Activated naive CD4-positive, alpha-beta T cell treated with anti-CD3 and anti-CD28 coated beads for 36 hours (primary cell): ENCODE results near the gene EMX1. TPM values are rescaled to one million over a fixed set of nuclear protein-coding genes. Genes with fewer than 3 reads are reported as not detected.

ENCODE experiments used
- CTCF ChIA-PET: fragments of 350-600 bp; sonication (Branson Sonifier 250); formaldehyde crosslinking; loops from one replicate; lab custom pipeline; 2021; ENCODE audit warnings: antibody characterized with exemption; lab: Charles Lee
- DNase-seq: peaks from one replicate; pipeline ENCODE4 v3.0.0-alpha.2; 2020
- H3K27ac Mint-ChIP-seq: one replicate; pipeline ENCODE4 v1.8.0; 2021; ENCODE audit warnings: mild to moderate bottlenecking, mixed read lengths
- H3K27me3 Mint-ChIP-seq: one replicate; pipeline ENCODE4 v1.8.0; 2021; ENCODE audit warnings: low read depth, mixed read lengths
- H3K36me3 Mint-ChIP-seq: one replicate; pipeline ENCODE4 v1.8.0; 2021; ENCODE audit warnings: low read depth, mixed read lengths
- H3K4me1 Mint-ChIP-seq: one replicate; pipeline ENCODE4 v1.8.0; 2021; ENCODE audit warnings: low read depth, mixed read lengths
- H3K4me3 Mint-ChIP-seq: one replicate; pipeline ENCODE4 v1.8.0; 2021; ENCODE audit warnings: mild to moderate bottlenecking, moderate library complexity, mixed read lengths
- H3K9me3 Mint-ChIP-seq: one replicate; pipeline ENCODE4 v1.8.0; 2021; ENCODE audit warnings: mixed read lengths
- intact Hi-C: fragments of 100-400 bp; cut with micrococcal nuclease; formaldehyde crosslinking; loops from one replicate; pipeline ENCODE4 v1.15.1; 2023
- total RNA-seq, 2 experiments: library from RNA; stranded (reverse); gene quantifications; one replicate each; pipeline ENCODE4 v1.2.3, GENCODE V29; 2021

EMX1 gene
- not detected for total RNA-seq

DNA sequence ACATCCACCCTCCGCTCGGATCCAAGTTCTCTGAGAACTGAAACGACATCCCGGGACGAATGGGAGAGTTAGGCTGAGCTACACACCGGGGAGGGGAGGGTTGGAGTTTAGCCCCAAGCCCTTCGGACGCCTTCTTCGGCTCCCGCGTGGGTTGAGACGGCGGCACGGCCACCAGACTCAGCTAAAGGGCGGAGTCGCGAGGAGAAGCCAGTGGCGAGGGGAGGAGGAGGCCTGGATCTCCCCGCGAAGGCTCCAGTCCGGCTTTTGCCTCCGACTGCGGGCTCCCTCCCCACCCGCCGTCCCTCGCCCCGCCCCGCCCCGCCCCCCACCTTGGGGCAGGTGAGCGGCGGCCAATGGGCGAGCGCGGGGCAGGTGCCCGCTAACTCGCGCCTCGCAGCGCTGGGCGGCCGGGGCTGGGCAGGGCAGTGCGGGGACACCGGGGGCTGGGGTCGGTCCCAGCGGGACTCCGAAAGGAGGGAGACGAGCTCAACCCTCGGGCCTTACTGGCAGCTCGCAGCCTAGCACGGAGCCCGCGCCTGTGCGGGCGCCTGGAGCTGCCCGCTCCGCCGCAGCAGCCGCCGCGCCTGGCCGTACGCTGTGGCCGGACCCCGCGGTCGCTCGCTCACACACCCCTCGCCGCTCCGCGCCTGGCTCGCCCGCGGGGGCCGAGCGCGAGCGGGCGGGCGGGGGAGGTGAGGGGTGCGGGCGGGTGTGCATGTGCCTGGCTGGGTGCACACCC is at the start of gene EMX1:
TSS of gene EMX1 (plus strand) at position 382 of the 739 bp plus-strand sequence. CDS start at position 716, 334 bp downstream.
- H3K36me3 Mint-ChIP-seq = no peaks in the 10 kb centered on the region
- CTCF ChIA-PET = interaction anchor here (0.5 to 1.4 kb wide), 8 partner anchors 9 to 300 kb away, joined by 3 to 8 read pairs (median 3); partner anchors contain the start of gene SPR
- peaks cover 30% of the 10 kb centered on the region for H3K4me1 Mint-ChIP-seq
- no peak within 1 kb of the TSS for H3K27ac Mint-ChIP-seq
- intact Hi-C loops = loop anchor here (1.0 to 5.0 kb wide), 6 partner anchors 8 to 770 kb away; partner anchors contain the start of genes CYP26B1 and SFXN5
- no peaks in the 10 kb centered on the region for H3K9me3 Mint-ChIP-seq
- DNase-seq = peak; percentile 58
- peaks cover 71% of the 10 kb centered on the region for H3K27me3 Mint-ChIP-seq
- peak within 1 kb of the TSS; percentile 71 for H3K4me3 Mint-ChIP-seq

DNA sequence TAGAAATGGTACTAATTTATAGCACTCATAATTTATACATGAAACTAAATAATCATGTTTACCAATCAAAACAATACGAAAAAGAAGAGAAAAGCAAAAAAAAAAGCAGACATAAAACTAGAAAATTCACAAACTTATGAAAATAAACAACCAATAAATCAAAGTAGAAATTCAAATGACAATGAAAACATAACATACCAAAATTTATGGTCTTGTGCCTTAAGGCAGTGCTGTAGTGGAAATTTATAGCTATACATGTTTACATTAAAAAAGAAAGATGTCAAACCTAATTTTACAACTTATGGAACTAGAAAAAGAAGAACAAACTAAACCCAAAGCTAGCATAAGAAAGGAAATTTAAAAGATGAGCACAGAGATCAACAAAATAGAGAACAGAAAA is 46.3 kb upstream of the EMX1 start:
- H3K4me1 Mint-ChIP-seq = no peaks in the 10 kb centered on the region
- peaks cover 3% of the 10 kb centered on the region for H3K9me3 Mint-ChIP-seq
- H3K27me3 Mint-ChIP-seq = peaks cover 32% of the 10 kb centered on the region
- CTCF ChIA-PET = interaction anchor here (0.5 to 1.6 kb wide), 3 partner anchors 8 to 16 kb away, joined by 3 to 7 read pairs (median 3); partner anchors contain the start of gene SPR
- no peak overlapping the region for H3K4me3 Mint-ChIP-seq
- H3K36me3 Mint-ChIP-seq = no peaks in the 10 kb centered on the region
- H3K27ac Mint-ChIP-seq = no peak overlapping the region
- no peak for DNase-seq
- intact Hi-C loops = no loop called here

DNA sequence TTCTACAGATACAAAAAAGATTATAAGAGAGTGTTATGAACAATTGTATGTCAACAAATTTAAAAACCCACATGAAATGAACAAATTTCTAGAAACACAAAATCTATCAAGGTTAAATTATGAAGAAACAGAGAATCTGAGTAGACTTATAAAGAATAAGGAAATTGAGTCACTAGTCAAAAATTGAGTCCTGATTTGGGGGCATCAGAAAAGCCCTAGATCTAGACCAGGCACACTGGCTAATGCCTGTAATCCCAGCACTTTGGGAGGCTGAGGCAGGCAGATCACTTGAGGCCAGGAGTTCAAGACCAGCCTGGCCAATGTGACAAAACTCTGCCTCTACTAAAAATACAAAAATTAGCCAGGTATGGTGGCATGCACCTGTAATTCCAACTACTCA is 45.4 kb upstream of the EMX1 start:
- H3K27me3 Mint-ChIP-seq = peaks cover 30% of the 10 kb centered on the region
- DNase-seq = no peak

DNA sequence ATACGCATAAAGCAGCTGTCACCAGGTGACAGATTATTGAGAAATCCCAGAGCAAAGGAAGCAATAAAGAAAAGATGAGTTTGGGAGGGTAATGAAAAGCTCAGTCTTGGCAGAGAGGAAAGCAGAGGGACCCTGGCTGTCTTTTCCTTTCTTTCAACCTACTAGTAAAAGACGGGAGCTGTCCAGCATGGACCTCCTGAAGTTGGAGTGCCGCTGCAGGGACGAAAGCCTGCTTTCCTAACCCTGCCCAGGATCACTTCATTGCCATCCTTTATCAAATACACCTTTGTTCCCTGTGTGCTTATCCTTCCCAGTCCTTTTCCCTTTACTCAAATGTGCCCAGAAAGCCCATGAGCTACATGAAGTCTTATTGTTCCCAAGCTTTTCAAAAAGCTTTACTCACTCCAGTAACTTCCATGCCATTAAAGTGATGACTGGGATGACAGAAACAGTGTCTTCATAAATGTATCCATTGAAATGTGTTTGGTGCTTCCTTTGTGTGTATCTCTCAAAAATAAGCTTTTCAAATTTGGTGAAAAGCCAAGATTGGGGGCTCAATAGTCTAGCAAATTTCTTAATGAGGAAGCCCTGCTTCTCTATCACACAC is 33.9 kb upstream of the EMX1 start:
- no peaks in the 10 kb centered on the region for H3K9me3 Mint-ChIP-seq
- CTCF ChIA-PET = interaction anchor here (0.6 to 1.7 kb wide), 2 partner anchors 20 to 114 kb away, joined by 3 to 6 read pairs; no protein-coding TSS in a partner anchor
- no peak overlapping the region for H3K4me3 Mint-ChIP-seq
- H3K4me1 Mint-ChIP-seq = peaks cover 3% of the 10 kb centered on the region
- intact Hi-C loops = loop anchor here (5.0 kb wide), 1 partner anchor 409 kb away; the partner anchor contains the start of gene EGR4
- no peak overlapping the region for H3K27ac Mint-ChIP-seq
- no peaks in the 10 kb centered on the region for H3K36me3 Mint-ChIP-seq
- peak; percentile 66 for DNase-seq
- peaks cover 52% of the 10 kb centered on the region for H3K27me3 Mint-ChIP-seq

More for the DNA sequence above, 45.4 kb upstream of the EMX1 start:
- H3K4me1 Mint-ChIP-seq = no peaks in the 10 kb centered on the region
- H3K9me3 Mint-ChIP-seq = peaks cover 3% of the 10 kb centered on the region
- H3K36me3 Mint-ChIP-seq = no peaks in the 10 kb centered on the region
- CTCF ChIA-PET = interaction anchor here (1.3 to 1.6 kb wide), 2 partner anchors 9 to 16 kb away, joined by 3 to 7 read pairs; partner anchors contain the start of gene SPR
- no peak overlapping the region for H3K27ac Mint-ChIP-seq
- intact Hi-C loops = no loop called here
- H3K4me3 Mint-ChIP-seq = no peak overlapping the region

DNA sequence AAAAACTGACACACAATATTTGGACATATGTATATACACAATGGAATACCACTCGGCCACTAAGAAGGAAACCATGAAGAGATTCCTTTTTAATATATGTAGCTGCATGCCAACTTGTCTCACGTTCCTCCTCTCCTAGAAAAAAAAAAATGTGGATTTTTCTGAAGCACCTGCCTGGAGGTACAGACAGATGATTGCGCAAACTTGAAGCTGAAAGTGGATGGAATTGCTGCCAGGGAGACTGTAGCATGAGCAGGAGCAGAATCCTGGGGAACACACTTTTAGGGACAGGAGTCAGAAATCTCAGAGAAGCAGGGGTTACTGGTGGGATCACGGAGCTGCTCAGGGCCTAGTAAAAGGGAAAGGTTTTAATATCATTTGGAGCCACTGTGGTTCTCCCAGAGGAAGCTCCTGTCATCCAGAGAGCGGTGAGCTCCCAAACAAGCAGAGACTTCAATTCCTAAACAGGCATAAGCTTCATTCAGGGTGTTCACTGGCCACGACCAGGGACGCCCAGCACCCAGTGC is 30.8 kb upstream of the EMX1 start:
- Mint-ChIP-seq H3K9me3 (no peaks in the 10 kb centered on the region), H3K4me3 (peak overlapping the region; percentile 60), H3K4me1 (peaks cover 6% of the 10 kb centered on the region), H3K27ac (no peak overlapping the region), H3K27me3 (peaks cover 67% of the 10 kb centered on the region), H3K36me3 (peaks cover 3% of the 10 kb centered on the region)
- CTCF ChIA-PET = interaction anchor here (0.7 to 3.1 kb wide), 18 partner anchors 9 to 297 kb away, joined by 3 to 19 read pairs (median 5); partner anchors contain the start of genes EMX1 and RAB11FIP5
- intact Hi-C loops = loop anchor here (1.0 kb wide), 2 partner anchors 22 to 115 kb away; no protein-coding TSS in a partner anchor
- DNase-seq = no peak

DNA sequence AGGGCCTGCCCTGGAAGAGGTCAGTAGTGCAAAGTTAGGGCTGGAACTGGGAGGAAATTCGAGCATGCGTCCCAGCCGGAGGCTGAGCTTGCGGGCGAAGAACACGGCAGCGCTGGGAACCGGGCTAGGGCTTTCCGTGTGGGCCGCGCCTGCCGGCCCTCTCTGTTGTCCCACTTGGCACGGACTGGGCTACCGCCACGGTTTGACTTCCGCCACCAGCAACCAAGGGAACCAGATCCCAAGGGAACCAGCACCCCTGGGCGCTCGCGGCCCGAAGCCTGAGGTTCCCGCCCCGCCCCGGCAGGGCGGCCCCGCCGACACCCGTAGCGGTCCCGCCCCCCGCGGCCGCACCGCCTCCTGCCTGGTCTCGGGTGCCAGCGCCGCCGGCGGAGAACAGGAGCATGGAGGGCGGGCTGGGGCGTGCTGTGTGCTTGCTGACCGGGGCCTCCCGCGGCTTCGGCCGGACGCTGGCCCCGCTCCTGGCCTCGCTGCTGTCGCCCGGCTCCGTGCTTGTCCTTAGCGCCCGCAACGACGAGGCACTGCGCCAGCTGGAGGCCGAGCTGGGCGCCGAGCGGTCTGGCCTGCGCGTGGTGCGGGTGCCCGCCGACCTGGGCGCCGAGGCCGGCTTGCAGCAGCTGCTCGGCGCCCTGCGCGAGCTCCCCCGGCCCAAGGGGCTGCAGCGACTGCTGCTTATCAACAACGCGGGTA is 30.1 kb upstream of the EMX1 start, which contains the start of gene SPR:
TSS of gene SPR (plus strand) at position 377 of the 708 bp plus-strand sequence. CDS start at position 402, 25 bp downstream.
- peaks cover 5% of the 10 kb centered on the region for H3K36me3 Mint-ChIP-seq
- intact Hi-C loops = loop anchor here (1.0 kb wide), 2 partner anchors 23 to 116 kb away; no protein-coding TSS in a partner anchor

DNA sequence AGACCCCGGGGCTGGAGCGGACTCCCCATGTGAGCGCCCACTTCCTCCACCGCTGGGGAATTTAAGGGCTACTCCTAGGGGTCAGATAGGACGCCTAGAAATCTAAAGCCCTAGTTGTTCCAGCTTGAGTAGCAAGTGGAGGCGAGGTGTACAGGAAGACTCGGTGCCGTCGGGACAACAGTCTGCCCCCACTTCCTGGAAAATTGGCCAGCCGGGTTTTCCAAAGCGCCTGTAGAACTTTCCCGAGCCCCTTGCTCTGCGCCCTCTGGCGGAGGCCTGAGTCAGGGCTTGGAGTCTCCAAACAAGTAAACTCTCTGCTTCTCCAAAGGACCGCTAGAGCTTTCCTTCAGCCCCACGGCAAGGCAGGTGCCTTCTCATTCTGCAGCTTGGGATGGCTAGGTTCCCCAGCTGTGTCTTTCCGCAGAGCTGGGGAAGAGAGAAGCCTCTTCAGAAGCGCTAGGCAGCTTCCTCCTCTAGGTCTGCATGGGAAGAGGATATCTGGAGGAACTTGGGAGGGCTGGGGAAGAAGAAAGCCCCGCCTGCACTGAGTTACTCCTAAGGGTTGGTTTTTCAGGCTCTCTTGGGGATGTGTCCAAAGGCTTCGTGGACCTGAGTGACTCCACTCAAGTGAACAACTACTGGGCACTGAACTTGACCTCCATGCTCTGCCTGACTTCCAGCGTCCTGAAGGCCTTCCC is 29.4 kb upstream of the EMX1 start:
- DNase-seq = peak; percentile 76
- Mint-ChIP-seq H3K27ac (no peak overlapping the region), H3K27me3 (peaks cover 63% of the 10 kb centered on the region), H3K36me3 (peaks cover 5% of the 10 kb centered on the region), H3K9me3 (no peaks in the 10 kb centered on the region), H3K4me1 (peaks cover 6% of the 10 kb centered on the region), H3K4me3 (peak overlapping the region; percentile 76)
- CTCF ChIA-PET = interaction anchor here (0.6 to 3.1 kb wide), 27 partner anchors 8 to 348 kb away, joined by 3 to 19 read pairs (median 4); no protein-coding TSS in a partner anchor
- intact Hi-C loops = loop anchor here (1.0 kb wide), 2 partner anchors 24 to 117 kb away; no protein-coding TSS in a partner anchor

More for the DNA sequence above, 30.1 kb upstream of the EMX1 start, which contains the start of gene SPR:
- H3K27me3 Mint-ChIP-seq = peaks cover 67% of the 10 kb centered on the region
- no peak within 1 kb of the TSS for H3K27ac Mint-ChIP-seq
- H3K9me3 Mint-ChIP-seq = no peaks in the 10 kb centered on the region
- H3K4me1 Mint-ChIP-seq = peaks cover 6% of the 10 kb centered on the region
- CTCF ChIA-PET = interaction anchor here (0.6 to 3.1 kb wide), 32 partner anchors 9 to 349 kb away, joined by 3 to 19 read pairs (median 4); partner anchors contain the start of genes EMX1 and RAB11FIP5
- DNase-seq = peak; percentile 72
- H3K4me3 Mint-ChIP-seq = peak within 1 kb of the TSS; percentile 76

DNA sequence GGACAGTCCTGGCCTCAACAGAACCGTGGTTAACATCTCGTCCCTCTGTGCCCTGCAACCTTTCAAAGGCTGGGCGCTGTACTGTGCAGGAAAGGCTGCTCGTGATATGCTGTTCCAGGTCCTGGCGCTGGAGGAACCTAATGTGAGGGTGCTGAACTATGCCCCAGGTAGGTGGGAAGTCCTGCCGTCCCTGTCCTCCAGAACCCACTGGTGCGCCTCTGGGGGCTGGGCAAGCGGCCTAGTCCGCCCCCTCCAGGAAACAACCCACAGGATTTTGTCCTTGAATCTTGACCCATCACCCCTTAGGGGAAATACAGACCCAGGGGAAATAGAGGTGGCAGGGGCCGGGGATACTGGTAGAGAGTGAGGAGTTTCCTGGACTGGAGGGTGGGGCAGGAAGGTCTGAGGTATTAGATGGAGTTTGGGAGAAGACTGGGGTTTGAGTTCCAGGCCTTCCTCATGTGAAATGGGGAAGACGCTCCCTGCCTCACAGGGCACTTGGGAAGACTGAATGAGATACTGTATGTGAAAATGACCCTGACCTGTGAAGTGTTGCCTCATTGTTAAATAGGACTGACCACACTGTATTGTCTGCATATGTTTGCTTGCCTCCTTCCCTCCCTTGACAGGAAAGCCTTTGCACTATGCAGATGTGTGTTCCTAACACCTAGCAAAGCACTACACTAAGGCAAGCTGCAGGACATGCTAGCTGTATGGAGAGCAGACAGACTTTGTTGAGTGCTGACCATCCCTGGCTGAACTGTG is 28.7 kb upstream of the EMX1 start:
- peaks cover 6% of the 10 kb centered on the region for H3K4me1 Mint-ChIP-seq
- H3K9me3 Mint-ChIP-seq = no peaks in the 10 kb centered on the region
- H3K4me3 Mint-ChIP-seq = peak overlapping the region; percentile 76
- intact Hi-C loops = no loop called here
- H3K36me3 Mint-ChIP-seq = peaks cover 5% of the 10 kb centered on the region
- CTCF ChIA-PET = interaction anchor here (0.6 to 3.1 kb wide), 15 partner anchors 7 to 288 kb away, joined by 3 to 19 read pairs (median 4); no protein-coding TSS in a partner anchor
- H3K27ac Mint-ChIP-seq = no peak overlapping the region
- peaks cover 57% of the 10 kb centered on the region for H3K27me3 Mint-ChIP-seq
- DNase-seq = no peak

DNA sequence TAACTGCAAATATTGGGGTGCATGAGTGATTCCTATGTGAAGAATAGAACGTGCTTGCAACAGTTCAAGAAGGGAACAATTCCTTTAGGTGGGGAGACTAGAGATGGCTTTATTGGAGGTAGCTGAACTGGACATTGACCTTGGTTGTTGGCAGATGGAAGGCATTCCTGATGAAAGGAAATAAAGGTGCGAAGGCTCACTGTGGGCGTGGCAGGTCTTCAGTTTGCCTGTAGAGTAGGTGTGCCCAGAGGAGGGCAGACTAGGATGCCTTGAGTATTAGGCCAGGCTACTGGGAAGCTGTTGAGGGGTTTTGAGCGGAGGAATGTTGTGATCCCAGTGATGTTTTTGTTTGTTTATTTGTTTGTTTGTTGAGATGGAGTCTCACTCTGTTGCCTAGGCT is 27.3 kb upstream of the EMX1 start:
- H3K4me3 Mint-ChIP-seq = no peak overlapping the region
- H3K27me3 Mint-ChIP-seq = peaks cover 54% of the 10 kb centered on the region

DNA sequence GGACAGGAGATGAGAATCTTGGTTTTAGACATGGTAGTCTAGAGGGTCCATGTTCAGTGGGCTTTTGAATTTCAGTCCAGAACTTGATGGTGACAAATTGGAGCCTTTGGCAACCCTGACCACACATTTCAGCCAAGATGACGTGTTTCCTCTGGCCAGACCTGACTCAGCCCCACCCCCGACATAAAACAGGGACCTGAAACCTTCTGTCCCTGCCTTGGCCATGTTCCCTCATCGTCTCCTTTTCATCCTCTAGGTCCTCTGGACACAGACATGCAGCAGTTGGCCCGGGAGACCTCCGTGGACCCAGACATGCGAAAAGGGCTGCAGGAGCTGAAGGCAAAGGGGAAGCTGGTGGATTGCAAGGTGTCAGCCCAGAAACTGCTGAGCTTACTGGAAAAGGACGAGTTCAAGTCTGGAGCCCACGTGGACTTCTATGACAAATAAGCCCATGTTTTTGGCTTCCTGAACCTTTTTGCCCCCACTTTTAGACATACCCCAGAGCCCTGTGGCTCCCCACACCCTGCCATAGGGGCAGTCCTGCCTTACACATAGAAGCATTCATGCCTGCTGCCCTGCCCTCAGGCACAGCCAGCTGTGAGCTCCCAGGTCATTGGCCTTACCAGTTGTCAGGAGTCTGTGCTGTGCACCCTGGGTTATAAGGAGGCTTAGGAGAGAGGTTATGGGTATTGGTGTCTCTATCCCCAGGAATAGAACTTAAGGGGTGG is 26.1 kb upstream of the EMX1 start:
- Mint-ChIP-seq H3K9me3 (no peaks in the 10 kb centered on the region), H3K27ac (no peak overlapping the region), H3K36me3 (peaks cover 5% of the 10 kb centered on the region), H3K4me3 (no peak overlapping the region), H3K27me3 (peaks cover 48% of the 10 kb centered on the region), H3K4me1 (peaks cover 8% of the 10 kb centered on the region)
- DNase-seq = no peak
- intact Hi-C loops = no loop called here
- CTCF ChIA-PET = interaction anchor here (1.0 to 4.9 kb wide), 8 partner anchors 24 to 322 kb away, joined by 3 to 72 read pairs (median 8); partner anchors contain the start of gene SMYD5

More for the DNA sequence above, 27.3 kb upstream of the EMX1 start:
- Mint-ChIP-seq H3K4me1 (peaks cover 6% of the 10 kb centered on the region), H3K27ac (no peak overlapping the region), H3K9me3 (no peaks in the 10 kb centered on the region), H3K36me3 (peaks cover 5% of the 10 kb centered on the region)
- no peak for DNase-seq
- intact Hi-C loops = no loop called here
- CTCF ChIA-PET = no interaction called here
